ENCODE results near the gene FAIM2. TPM values are rescaled to one million over a fixed set of nuclear protein-coding genes. Genes with fewer than 3 reads are reported as not detected.
"Not testable (repeated sequence)": the region's sequence is repeated elsewhere in the genome, so short reads cannot be mapped to it uniquely, and the experiment has no call there.

The FAIM2 gene
- polyA plus RNA-seq, 1 donor: 10.3 TPM

- DNase-seq: no peak
These were observed 9.6 kb downstream of the FAIM2 start for GRCh38 chr12:49893753-49894750.

GRCh38 chr12:49892732-49893317, 10.9 kb downstream of the FAIM2 start:
- DNase-seq: no peak

- no peak for DNase-seq
These were observed 11.5 kb downstream of the FAIM2 start for GRCh38 chr12:49892084-49892731.

GRCh38 chr12:49891476-49891875, 12.2 kb downstream of the FAIM2 start:
- no peak for DNase-seq

GRCh38 chr12:49891012-49891411, 12.7 kb downstream of the FAIM2 start:
- DNase-seq: no peak

- no peak for DNase-seq
These were observed 13.6 kb downstream of the FAIM2 start for GRCh38 chr12:49890096-49890461.

- no peak for DNase-seq
These were observed 14.2 kb downstream of the FAIM2 start for GRCh38 chr12:49889361-49890095.

- DNase-seq: no peak
These were observed 15.1 kb downstream of the FAIM2 start for GRCh38 chr12:49888461-49889151.

- DNase-seq: no peak
These were observed 15.9 kb downstream of the FAIM2 start for GRCh38 chr12:49887536-49888401.

GRCh38 chr12:49887091-49887490, 16.6 kb downstream of the FAIM2 start:
- no peak for DNase-seq

- no peak for DNase-seq
These were observed 17.8 kb downstream of the FAIM2 start for GRCh38 chr12:49885663-49886461.

GRCh38 chr12:49885118-49885517, 18.6 kb downstream of the FAIM2 start:
- DNase-seq: no peak

GRCh38 chr12:49882851-49883464, 20.7 kb downstream of the FAIM2 start:
- no peak for DNase-seq

GRCh38 chr12:49882248-49882850, 21.4 kb downstream of the FAIM2 start:
- DNase-seq: no peak

GRCh38 chr12:49881415-49882247, 22.1 kb downstream of the FAIM2 start:
- no peak for DNase-seq

- DNase-seq: no peak
These were observed 22.8 kb downstream of the FAIM2 start for GRCh38 chr12:49880756-49881414.

- DNase-seq: not testable (repeated sequence)
These were observed 24.6 kb downstream of the FAIM2 start for GRCh38 chr12:49879065-49879464.

GRCh38 chr12:49878021-49878420, 25.7 kb downstream of the FAIM2 start:
- DNase-seq: no peak

All from hindlimb muscle (tissue), 1 donor.